G401 (cell line): ENCODE results near the gene ERBB3. TPM values are rescaled to one million over a fixed set of nuclear protein-coding genes. Genes with fewer than 3 reads are reported as not detected.

ENCODE experiments used
- DNase-seq: peaks from one replicate; pipeline ENCODE4 v3.0.0-alpha.2; 2015; ENCODE audit warnings: low spot score
- in situ Hi-C: cut with HindIII; loops from 2 replicates; pipeline ENCODE4 v1.10.0; 2016; ENCODE audit warnings: low sequenced_read_pairs, mixed read lengths
- total RNA-seq: library from RNA; depleted of rRNA; stranded (reverse); fragments of >200 nt; shearing (Covaris generic); gene quantifications from 2 replicates; pipeline ENCODE4 v1.2.3, GENCODE V29; 2014

ERBB3 gene
- total RNA-seq, 1 experiment from 2014 or later = 4.3 TPM

DNA sequence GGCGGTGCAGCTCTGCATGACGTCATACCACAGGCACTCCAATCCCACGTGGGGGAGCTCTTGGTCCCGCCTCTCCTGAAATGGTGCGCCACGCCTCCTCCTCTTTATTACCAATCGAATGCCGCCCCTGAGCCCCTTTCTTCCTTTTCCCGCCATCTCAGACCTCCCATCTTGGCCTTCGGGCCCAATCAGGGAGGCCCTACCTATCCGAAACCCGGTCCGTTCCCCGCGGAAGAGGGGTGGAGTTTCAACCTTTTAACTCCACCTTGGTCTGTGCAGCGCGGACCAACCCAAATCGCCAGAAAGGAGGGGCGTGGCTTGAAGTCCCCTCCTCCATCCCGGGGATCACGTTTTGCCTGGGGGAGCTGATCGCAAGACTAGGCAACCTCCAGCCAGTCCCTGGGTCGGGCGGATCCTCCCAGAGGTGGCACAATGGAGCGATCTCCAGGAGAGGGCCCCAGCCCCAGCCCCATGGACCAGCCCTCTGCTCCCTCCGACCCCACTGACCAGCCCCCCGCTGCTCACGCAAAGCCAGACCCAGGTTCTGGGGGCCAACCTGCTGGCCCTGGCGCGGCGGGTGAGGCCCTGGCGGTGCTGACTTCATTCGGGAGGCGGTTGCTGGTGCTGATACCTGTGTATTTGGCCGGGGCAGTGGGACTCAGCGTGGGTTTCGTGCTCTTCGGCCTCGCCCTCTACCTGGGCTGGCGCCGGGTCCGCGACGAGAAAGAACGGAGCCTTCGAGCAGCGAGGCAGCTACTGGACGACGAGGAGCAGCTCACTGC lies 48.1 kb downstream of the ERBB3 start, which contains the start of gene ESYT1:
Gene ESYT1 (plus strand): TSS at position 380 of the 782 bp plus-strand sequence. CDS start 53 bp downstream, at position 433.
- peak; percentile 100 for DNase-seq
- in situ Hi-C loops = no loop called here

DNA sequence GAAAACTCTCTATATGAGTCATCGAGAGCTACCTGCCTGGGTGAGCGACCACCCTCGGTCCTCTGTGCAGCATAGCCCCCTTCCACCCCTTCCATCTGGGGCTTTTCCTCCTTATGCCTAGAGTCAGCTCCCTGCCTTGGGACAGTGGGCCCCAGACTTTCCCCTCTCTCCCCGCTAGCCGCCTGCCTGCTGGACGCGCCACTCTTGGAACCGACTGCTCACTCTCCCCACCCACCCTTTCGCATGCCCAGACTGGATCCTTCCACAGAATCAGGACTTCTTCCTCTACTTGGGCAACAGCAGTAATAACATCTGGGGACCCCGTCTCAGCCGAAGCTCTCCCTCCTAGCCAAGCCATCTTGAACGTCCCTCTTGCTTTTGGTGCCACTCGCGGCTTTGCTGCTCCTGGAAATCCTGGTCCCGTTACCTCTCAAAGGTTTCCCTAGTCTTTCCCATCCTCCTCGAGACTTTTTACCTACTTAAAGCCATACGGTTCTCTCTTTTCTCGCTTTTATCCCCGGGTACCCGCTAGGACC lies 48.8 kb downstream of the ERBB3 start:
- peak; percentile 32 for DNase-seq

DNA sequence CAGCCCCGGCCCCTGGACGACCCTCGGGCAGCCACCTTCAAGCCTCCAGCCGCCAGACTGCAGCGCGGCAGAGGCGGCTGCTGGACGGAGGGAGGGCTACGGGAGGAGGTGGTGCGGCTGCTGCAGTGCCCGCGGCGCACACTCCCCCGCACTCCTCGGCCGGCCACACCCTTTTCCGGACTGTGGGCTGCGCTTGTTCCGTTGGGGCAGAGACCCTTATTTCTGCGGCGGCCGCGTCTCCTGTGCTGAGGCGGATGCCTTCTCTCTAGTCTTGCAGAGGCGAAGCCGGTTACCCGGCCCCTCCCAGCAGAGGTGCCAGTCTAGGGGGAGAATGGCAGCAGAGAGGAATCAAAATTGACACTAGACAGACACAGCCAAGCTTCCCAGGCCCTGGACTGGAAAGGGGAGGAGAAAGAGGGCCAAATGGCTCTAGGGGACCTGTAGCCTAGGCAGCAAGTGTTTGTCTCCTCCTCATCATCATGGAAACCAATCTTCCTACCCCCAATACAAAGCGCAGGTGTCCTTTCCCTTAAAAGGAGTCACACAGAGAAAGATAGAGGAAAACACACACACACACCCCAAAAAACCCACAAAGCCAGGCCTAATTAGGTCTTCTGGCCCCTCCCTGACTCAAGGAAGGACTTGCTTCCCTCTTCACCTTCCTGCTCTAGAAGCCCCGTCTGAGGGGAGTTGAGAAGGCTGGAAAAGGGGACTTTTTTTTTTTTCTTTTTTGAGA lies 49.4 kb downstream of the ERBB3 start:
- in situ Hi-C loops = no loop called here

More for the DNA sequence above, 48.8 kb downstream of the ERBB3 start:
- in situ Hi-C loops = no loop called here

DNA sequence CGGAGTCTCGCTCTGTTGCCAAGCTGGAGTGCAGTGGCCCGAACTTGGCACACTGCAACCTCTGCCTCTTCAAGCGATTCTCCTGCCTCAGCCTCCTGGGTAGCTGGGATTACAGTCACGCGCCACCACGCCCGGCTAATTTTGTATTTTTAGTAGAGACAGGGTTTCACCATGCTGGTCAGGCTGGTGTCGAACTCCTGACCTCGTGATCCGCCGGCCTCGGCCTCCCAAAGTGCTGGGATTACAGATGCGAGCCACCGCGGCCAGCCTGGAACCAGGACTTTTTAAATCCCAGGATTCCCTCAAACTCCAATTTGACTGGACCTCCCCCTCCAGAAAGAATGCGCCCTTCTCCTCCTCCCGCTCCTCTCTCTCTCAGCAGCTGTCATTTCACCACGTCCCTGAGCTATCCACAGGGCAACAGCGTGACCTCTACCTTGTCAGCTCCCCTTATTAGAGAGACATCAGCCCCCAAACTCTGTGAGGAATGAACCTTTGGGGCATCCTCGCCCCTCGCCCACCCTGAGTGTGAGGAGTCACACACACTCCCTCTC lies 50.1 kb downstream of the ERBB3 start:
- in situ Hi-C loops = no loop called here
- DNase-seq = no peak

More for the DNA sequence above, 49.4 kb downstream of the ERBB3 start:
- DNase-seq = peak; percentile 33

DNA sequence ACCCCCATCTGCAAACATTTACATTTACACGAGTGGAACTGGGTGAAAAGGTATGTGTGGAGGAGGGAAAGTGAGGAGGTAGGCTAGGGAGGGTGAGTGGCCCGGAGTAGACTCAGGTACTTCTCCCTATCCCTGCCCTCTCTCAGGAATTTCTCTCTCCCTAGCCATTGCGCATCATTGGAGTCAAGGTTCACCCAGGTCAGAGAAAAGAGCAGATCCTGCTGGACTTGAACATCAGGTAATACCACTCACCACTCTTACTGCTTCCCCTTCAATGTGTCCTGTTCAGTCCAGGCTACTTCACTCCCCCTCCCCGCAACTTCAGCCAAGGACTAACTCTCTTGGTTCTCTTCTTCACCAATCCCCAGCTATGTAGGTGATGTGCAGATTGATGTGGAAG lies 50.9 kb downstream of the ERBB3 start:
- DNase-seq = no peak
- in situ Hi-C loops = no loop called here

DNA sequence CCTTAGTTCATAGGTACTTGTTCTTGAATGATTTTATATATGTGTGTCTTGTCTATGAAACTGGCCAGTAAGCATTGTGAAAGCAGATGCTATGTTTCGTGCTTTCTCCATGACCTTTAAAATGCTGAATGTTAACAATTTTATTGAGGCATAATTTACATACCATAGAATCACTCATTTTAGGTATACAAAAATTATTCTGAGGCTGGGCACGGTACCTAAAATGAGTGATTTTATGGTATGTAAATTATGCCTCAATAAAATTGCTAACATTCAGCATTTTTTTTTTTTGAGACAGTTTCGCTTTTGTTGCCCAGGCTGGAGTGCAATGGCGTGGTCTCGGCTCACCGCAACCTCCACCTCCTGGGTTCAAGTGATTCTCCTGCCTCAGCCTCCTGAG lies 54.9 kb downstream of the ERBB3 start:
- DNase-seq = no peak
- in situ Hi-C loops = no loop called here

DNA sequence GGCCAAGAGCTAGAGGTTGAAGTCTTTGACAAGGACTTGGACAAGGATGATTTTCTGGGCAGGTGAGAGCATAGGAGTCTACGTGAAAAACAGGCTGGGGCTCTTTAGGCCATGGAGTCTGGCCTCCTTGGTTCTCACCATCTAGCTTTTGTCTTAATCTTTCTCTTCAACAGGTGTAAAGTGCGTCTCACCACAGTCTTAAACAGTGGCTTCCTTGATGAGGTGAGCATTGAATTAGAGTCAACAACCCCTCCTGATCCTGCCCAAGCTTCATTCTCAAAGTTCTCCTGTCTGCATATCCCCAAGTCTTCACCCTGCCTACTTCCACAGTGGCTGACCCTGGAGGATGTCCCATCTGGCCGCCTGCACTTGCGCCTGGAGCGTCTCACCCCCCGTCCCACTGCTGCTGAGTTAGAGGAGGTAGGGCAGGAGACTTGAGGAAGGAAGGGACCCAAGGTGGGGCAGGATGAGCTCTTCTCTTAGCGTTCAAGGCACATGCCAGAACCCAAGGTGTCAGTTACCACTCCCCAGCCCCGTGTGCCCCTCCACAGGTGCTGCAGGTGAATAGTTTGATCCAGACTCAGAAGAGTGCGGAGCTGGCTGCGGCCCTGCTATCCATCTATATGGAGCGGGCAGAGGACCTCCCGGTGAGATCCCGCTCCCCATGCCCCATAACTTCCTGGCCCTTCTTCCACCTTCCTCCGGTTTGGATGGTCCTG lies 58.0 kb downstream of the ERBB3 start:
- in situ Hi-C loops = no loop called here
- no peak for DNase-seq

DNA sequence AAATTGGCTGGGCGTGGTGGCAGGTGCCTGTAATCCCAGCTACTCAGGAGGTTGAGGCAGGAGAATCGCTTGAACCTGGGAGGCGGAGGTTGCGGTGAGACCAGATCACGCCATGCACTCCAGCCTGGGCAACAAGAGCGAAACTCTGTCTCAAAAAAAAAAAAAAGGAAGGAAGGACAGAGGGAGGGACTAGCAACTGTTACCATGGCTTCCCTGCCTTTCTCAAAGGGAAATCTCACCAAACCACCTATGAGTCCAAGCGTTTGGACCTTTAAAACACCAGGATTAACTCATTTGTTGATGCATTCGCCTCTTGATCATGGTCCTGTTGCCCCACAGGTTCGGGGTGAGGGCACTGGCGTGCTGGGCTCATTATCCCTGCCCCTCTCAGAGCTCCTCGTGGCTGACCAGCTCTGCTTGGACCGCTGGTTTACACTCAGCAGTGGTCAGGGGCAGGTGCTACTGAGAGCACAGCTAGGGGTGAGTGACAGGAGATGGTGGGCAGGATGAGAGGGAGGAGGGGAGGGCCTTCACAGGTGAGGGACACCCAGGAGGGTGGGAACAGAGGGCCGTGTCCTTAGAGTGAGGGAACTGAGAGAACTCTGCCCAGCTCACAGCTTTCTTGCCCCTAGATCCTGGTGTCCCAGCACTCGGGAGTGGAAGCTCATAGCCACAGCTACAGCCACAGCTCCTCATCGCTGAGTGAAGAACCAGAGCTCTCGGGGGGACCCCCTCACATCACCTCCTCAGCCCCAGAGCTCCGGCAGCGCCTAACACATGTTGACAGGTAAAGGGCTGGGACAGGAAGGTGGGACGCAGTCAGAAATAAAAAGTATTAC lies 62.2 kb downstream of the ERBB3 start:
- in situ Hi-C loops = no loop called here
- no peak for DNase-seq

DNA sequence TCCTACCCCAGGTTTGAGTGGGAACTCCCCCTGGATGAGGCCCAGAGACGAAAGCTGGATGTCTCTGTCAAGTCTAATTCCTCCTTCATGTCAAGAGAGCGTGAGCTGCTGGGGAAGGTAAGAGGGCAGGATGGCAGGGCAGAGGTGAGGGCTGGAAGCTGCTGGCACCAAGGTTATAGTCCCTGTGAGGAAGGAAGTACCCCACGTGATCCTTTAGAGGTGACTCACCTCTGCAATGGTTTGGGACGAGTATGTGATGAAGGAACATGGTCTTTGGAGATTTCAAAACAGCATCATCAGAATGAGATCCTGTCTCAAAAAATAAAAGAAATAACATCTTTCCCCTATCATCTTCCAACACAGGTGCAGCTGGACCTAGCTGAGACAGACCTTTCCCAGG lies 63.3 kb downstream of the ERBB3 start:
- no peak for DNase-seq
- in situ Hi-C loops = no loop called here

DNA sequence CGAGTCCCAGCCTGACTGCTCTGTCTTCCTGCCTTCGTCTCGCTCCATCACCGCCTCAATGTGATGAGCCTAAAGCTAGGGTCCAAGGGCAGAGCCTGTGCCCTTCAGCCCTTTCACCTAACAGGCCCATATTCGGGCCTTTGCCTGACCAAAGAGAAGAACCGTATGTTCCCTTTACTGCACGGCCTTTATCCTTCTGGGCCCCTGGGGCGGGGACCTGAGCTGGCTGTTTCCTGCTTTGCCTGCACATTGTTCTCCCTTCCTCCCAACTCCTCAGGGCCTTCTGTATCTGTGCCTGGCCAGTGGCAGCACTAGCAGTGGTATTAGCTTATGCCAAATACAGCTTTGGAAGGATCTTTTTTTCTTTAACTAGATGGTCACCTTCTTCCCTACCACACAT lies 63.9 kb downstream of the ERBB3 start:
- no peak for DNase-seq
- in situ Hi-C loops = no loop called here

DNA sequence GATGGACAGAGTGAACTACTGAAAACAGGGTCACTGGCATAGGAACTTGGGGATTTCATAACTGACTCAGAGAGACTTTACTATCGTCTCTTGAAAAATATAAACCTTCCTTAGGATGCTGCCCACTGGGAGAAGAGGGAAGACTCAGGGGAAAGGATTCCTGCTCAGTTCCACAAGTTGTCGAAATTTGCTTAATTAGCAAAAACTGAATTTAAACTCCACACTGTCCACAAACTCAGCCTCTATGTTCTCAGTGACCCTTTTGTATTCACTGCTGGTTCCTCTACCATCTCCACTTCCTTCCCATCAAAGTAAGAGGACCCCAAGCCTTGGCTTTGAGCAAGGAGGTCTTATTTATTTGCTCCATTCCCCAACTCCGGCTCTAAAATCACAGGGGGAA lies 65.3 kb downstream of the ERBB3 start:
- DNase-seq = no peak
- in situ Hi-C loops = no loop called here

DNA sequence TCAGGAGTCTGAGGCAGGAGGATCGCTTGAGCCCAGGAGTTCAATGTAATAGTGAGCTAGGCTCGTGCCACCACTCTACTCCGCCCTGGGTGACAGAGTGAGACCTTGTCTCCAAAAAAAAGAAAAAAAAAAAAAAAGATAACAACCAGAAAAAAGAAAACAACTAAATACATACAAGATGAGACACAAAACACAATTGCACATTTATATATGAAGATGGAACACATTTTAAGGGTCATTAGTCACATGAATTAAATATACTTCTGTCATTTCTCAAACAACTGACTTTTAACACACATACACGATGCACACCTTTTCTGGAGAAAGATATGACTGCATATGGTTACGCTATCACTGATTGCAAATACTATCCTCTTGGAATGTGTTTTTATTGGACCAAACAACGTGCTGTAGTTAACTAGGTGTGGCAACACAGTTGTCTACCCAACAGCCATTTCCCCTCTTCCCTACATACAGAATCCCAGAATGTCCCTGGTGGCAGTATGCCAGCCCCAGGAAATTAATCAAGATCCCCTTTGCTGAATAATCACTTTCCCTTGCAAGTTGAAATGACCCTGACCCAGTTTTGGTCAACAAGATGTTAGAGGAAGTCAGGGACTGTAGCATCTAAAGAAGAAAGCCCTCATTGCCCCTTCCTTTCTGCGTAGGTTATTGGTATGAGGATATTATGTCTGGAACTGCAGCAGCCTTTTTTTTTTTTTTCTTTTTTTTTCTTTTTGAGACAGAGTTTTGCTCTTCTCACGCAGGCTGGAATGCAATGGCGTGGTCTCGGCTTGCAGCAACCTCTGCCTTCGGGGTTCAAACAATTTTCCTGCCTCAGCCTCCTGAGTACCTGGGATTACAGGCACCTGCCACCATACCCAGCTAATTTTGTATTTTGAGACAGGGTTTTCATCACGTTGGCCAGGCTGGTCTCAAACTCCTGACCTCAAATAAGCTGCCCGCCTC lies 66.8 kb downstream of the ERBB3 start:
- in situ Hi-C loops = no loop called here
- DNase-seq = no peak

DNA sequence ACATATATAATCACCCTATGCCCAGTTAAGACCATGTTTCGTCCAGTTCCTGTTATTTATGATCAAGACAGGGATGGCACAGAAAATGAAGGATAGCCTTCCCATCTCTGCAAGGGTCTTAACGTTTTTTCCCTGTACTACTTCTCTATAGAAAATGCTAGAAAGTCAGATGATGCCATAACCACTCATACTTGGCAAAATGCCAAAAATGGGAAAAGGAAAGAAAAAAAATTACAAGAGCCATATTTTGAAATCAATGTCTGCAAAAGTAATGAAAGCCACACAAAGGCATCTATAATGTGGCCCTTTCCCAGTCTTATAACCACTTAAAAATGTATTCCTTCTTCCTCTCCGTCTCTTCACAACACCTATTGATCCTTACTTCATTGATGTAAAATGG lies 70.6 kb downstream of the ERBB3 start:
- in situ Hi-C loops = no loop called here

DNA sequence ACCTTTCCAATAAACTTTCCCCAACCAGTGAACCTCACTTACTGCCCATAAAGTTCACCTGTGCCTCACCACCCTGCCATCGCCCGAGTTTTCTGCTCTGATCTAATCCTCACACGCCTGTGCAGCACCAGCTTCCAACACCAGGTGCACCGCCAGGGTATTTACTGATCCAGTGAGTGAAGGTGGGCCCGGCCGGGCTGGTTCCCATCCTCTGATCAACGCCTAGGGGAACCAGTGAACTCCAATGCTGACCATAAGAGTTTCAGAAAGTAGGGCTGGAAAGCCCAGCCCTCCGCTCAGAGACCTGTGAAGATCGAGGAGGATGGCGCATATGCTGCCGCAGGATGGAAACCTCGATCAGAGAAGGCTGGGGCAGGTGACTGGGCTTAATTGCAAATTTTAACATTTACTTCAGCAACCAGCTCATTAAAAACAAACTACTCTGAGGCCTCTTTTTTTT lies 71.7 kb downstream of the ERBB3 start:
- DNase-seq = peak; percentile 56
- in situ Hi-C loops = no loop called here

More for the DNA sequence above, 70.6 kb downstream of the ERBB3 start:
- DNase-seq = no peak

DNA sequence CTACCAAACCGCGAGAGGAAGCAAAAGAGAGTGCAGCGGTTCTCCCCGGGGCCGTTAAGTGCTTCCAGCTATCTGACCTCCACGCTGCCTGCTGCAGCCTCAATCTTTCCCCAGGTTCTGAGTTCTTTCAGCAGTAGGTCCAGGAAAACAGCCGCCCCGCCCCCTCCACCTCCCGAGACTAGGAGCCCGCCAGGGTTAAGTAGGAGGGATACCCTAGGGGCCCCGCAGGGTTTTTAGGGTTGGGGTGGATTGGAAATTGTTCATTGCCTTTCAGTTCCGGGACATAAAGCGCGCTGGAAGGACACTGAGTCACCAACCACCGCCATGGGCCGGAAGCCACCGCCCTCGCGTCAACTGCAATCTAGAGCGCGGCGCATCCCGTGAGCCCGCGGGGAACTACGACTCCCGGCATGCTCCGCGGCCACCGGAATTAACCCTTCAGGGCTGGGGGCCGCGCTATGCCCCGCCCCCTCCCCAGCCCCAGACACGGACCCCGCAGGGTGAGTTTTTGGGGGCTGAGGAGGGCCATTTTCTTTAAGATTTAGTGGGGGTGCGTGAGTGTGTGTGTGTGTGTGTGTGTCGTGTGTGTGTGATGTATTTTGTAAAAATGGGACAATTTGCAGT lies 72.3 kb downstream of the ERBB3 start, which contains the start of gene MYL6B:
Gene MYL6B (plus strand): TSS at position 456 of the 624 bp plus-strand sequence. CDS start 1,332 bp downstream, outside the sequence.
- in situ Hi-C loops = no loop called here
- peak; percentile 91 for DNase-seq
